GM19025 (cell line): ENCODE measurements around the gene GPR37L1.

Source experiments
- ATAC-seq: cut with Tn5 transposase; IDR thresholded peaks from one replicate; pipeline ENCODE4 v1.9.1; 2021; ENCODE audit warnings: mild to moderate bottlenecking, low read depth, moderate library complexity; ENCODE audit not compliant: unreplicated experiment

The GPR37L1 gene

GRCh38 chr1:202122639-202123335 lies at the start of gene GPR37L1:
Gene GPR37L1, plus strand, starts transcription at chr1:202122917. Its CDS starts 47 bp downstream, at chr1:202122964.
- ATAC-seq = no peak

- ATAC-seq = no peak
These were observed 49.5 kb upstream of the GPR37L1 start for GRCh38 chr1:202073206-202073605.

DNA sequence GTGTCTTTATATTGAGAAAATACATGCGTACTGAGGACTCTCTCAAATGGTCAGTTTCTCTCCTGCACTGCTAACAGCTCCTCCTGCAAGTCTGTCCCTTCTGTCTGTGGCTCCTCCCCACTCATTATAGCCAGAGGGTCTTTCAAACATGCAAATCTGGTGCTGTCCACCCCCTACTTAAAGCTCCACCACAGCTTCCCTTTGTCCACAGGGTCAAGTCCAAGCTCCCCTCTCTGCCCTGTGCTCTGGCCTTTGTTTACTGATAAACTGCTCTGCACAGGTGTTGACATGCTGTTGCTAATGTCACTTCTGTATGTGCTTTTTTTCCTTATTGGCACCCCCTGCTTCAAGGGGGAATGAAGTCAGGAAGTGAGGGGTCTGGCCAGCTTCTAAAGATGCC lies 47.7 kb upstream of the GPR37L1 start:
- ATAC-seq = no peak

DNA sequence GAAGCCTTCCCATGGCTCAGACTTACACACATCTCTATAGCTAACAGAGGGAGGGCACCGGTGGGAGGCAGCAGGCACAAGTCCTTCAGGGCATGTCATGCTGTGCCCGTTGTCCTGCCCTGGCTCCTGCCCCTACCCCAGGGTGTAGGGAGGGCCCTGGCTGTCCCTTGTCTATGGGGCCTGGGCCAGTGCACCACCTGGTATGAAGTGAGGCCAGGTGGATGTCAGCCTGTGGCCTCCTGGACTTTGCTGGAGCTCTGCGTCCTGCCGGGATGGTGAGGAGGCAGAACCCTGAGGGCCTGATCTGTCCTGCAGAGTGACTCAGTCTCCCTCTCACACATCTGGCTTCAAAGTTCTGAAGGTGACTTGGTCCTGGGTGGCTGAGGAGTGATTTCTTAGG lies 47.3 kb upstream of the GPR37L1 start:
- no peak for ATAC-seq

GRCh38 chr1:202076050-202076511 lies 46.6 kb upstream of the GPR37L1 start:
- ATAC-seq = no peak

DNA sequence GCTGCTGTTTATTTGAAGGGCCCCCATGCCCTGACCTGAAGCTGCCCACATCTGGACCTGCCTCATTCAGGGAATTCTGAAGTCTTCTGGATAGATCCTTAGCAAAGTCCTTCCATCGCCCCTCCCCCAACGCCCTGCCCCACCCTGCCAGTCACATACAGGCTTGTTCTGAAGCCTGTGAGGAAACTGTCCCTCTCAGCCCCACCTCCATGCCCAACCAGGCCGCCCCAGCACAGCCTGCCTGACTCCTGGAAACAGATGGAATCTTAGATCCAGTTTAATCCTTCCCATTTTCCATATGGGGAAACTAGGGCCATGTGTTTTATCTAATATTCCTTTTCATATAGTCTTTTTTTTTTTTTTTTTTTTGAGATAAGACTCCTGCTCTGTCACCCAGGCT lies 44.5 kb upstream of the GPR37L1 start:
- no peak for ATAC-seq

- no peak for ATAC-seq
These were observed 40.7 kb upstream of the GPR37L1 start for GRCh38 chr1:202081992-202082391.

DNA sequence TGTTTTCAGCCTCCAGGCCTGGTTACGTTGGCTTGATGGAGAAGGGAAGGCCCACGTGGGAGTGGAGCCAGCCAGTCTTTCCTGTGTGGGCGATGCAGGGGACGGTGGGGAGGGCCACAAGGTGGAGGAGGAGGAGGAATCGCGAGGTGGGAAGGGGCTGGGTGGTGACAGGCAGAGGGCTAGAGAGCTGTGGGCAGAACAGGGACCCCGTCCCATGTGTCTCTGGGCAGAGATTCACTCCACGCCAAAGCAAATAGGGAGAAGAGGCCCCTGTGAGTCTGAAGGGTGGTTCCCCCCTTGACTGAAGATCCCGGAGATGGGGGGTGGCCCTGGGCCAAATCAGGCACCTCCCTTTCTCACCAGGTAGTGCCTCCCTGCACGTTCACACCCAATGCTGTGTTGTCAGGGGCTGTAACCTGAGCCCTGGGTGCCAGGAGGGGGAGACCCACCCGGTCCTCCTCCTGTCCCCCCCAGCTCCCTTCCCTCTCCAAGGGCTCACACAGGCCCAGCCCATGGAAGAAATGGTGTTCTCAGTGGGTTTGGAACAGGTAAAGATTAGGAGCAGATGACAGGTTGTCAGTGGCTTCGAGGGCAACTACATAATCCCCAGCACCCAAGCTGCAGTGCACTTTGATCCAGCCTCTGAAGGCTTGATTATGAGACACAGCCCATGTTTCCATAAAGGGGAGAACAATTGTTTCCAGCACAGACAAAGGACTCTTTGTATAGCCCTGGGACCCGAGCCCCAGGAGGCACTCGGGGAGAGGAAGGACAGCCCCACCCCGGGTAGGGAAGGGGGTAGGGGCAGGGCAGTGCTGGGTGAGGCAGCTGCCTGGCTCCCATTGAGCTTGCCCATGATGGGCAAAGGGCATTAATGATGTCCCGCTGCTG lies 37.7 kb upstream of the GPR37L1 start:
- no peak for ATAC-seq

DNA sequence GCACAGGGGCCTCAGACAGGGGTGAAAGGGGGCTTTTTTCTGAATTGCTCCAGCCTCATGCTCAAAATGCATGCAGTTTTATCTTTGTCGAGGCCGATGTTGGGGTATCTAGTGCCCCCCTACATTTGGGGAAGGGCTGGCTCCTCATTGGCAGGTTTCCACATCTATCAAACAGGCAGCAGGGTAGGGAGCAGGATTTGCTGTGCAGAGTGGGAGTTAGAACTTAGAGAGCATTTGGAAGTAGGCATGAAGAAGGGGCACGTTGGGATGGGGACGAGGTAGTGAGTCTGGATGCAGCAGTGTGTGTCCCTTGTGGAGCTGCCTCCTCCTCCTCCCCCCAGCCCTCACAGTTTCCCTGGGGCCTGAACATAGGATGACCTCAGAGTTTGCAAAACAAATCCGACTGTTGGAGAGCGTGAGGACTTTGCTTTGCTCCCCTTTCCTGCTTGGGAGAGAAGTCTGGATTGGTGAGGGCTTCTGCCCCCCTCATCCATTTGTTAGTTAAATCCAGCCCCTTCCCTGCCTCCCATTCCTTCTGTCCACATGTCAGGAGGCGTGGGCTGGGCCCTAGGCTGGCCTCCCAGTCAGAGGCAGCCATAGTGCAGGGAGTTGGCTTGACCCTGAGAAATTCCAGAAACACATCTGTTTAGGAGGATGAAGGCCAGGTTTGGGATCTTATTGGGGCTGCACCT lies 36.9 kb upstream of the GPR37L1 start:
- ATAC-seq = no peak

GRCh38 chr1:202086579-202087350 lies 36.0 kb upstream of the GPR37L1 start:
- no peak for ATAC-seq

- no peak for ATAC-seq
These were observed 34.5 kb upstream of the GPR37L1 start for GRCh38 chr1:202088206-202088605.

GRCh38 chr1:202090994-202091393 lies 31.7 kb upstream of the GPR37L1 start:
- ATAC-seq = no peak

DNA sequence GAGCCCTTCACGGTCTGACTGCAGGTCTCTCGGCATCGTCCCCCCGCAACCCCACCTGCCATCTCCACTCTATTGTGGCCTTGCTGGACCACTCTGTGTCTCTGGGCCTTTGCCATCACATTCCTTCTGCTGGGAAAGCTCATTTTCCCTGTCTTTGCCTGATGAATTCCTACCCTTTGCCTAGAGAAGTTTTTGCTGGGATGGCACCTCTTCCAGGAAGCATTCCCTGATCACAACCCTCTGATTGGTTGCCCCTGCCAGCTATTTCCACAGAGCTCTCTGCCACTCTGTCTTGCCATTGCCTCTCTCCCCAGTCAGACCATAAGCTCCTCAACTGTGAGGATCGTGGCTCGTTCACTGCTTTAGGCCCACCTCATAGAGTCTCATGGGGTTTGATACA lies 28.9 kb upstream of the GPR37L1 start:
- no peak for ATAC-seq

DNA sequence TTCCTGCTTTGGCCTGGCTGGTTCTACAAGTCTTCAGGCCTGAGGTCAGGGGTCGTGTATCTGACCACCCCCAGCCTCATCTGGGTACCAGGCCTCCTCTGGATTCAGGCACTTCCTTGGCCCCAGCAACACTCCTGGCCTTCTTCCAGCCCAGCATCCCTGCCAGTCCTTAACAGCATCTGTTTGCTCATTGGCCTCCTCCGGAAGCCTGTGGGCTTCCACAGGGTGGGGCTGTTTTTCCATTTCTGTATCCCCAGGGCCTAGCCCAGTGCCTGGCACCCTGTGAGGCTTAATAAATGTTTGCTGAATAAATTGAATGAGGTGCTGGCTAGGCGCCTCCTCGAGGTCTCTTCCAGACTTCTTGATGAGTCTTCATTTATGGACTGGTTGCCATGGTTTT lies 21.5 kb upstream of the GPR37L1 start:
- ATAC-seq = no peak

GRCh38 chr1:202104073-202104472 lies 18.6 kb upstream of the GPR37L1 start:
- no peak for ATAC-seq

DNA sequence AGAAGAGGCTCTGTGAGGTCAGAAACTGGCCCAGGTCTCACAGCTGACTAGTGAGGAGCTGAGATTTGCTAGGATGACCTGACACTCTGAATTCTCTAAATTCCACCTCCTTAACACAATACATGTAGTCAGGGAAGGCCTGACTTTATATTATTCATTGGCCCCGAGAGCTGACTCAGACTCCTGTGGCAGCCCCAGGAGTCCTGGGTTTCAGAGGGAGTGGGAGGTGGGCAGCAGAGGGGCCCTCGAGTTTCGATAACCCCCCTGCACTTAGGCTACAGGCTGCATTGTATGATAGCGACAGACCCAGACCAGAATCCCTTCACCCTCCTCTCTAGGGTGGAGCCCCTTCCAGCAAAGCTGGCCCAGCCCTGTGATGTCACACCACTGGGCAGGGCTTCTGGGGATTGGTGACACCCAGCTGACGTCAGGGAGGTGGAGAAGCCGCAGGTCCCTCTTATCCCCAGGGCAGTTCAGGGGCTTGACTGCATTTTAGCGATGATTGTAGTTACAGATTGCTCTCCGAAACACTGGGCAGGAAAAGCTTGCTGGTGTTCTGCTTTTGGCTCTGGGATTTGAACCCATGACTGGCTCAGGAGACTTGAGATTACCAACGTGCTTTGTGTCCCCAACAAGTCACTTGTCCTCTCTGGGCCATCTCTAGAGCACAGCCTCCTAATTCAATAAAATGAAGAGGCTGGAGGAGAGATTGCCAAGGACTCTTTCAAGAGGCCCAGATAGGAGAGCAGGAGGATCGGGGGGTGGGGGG lies 17.0 kb upstream of the GPR37L1 start:
- no peak for ATAC-seq

DNA sequence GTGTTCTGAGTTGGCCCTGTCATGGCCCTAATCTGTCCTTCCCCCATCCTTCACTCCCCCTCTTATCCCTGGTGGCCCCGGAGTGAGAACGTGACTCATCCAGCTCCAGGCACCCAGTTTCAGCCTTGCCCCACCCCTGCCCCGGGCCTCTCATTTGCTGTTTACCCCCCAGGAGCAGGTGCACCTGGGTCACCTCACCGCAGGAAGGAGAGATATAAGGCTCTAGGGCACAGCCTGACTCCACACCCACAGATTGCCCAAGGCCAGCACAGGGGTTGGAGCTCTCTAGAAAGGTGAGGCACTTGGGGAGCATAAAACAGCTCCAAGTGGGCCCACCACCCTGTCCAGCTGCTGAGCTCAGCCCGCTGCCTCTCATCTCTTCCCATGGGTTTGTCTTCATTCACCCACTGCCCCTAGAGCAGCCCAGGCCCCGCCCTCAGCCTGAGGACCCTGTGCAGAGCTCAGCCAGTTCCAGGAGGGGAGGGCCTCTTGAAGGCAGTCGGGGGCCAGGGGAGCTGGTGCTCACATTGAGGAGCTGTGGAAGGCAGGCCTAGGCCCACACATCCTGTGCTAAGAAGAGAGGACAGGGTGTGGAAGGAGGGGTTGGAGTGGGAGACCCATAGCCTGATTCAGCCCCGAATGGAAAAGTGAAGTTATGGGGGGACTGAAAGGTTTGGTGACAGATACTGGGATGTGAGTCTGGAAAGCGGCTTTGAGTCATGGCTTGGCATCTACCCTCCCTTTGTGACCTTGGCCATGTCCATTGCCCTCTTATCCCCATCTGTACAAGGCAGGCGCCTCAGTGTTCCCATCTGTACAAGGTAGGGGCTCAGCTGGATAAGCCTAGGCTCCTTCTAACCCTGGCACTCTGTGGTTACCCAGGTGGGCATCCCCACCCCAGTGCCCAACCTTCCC lies 16.1 kb upstream of the GPR37L1 start:
- ATAC-seq = no peak

GRCh38 chr1:202107321-202107761 lies 15.4 kb upstream of the GPR37L1 start:
- ATAC-seq = no peak
